Astrocyte (in vitro differentiated cells and primary cell): Measurements from ENCODE around the gene PYDC2.

Source experiments
- EZH2 ChIP-seq: IDR thresholded peaks from 2 replicates; pipeline ENCODE4 v1.6.1; 2012; ENCODE audit warnings: mild to moderate bottlenecking, low read length, inconsistent platforms; ENCODE audit not compliant: insufficient read depth
- TF ChIP-seq, protein P1 (sequence below): IDR thresholded peaks from 2 replicates; pipeline ENCODE4 v1.5.1; 2011; ENCODE audit warnings: low read depth, mild to moderate bottlenecking, inconsistent platforms, low read length, moderate library complexity; ENCODE audit not compliant: insufficient read depth

DNA sequence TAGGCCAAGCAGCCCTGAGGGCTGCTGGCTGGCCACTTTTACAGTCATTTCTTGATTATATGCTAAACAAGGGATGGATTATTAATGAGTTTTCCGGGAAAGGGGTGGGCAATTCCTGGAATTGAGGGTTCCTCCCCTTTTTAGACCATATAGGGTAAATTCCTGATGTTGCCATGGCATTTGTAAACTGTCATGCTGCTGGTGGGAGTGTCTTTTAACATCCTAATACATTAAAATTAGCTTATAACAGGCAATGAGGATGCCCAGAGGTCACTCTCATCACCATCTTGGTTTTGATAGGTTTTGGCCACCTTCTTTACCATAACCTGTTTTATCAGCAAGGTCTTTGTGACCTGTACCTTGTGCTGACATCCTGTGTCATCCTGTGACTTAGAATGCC lies 11.7 kb upstream of the PYDC2 start:
- TF ChIP-seq, protein P1, sequence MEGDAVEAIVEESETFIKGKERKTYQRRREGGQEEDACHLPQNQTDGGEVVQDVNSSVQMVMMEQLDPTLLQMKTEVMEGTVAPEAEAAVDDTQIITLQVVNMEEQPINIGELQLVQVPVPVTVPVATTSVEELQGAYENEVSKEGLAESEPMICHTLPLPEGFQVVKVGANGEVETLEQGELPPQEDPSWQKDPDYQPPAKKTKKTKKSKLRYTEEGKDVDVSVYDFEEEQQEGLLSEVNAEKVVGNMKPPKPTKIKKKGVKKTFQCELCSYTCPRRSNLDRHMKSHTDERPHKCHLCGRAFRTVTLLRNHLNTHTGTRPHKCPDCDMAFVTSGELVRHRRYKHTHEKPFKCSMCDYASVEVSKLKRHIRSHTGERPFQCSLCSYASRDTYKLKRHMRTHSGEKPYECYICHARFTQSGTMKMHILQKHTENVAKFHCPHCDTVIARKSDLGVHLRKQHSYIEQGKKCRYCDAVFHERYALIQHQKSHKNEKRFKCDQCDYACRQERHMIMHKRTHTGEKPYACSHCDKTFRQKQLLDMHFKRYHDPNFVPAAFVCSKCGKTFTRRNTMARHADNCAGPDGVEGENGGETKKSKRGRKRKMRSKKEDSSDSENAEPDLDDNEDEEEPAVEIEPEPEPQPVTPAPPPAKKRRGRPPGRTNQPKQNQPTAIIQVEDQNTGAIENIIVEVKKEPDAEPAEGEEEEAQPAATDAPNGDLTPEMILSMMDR, result no peak
- TF ChIP-seq EZH2, result no peak
